Keratinocyte (primary cell): ENCODE results near the gene ALS2.

Source experiments
- EZH2 ChIP-seq: IDR thresholded peaks from one replicate; pipeline ENCODE4 v1.6.1; 2012; ENCODE audit warnings: inconsistent platforms, mild to moderate bottlenecking, low read length, moderate library complexity
- TF ChIP-seq, protein P1 (sequence below), 3 experiments: IDR thresholded peaks in 1 of 3; conservative IDR thresholded peaks in 1 of 3; optimal IDR thresholded peaks in 1 of 3; 2 replicates in 2 of 3; 3 replicates in 1 of 3; pipeline versions ENCODE3 to v1.5.1; 2011; ENCODE audit warnings: low read length in 3 of 3, mild to moderate bottlenecking in 3 of 3, moderate library complexity in 2 of 3, control low read depth in 1 of 3, inconsistent platforms in 1 of 3; ENCODE audit not compliant: insufficient read depth in 2 of 3; ENCODE audit errors: extremely low read depth in 1 of 3

DNA sequence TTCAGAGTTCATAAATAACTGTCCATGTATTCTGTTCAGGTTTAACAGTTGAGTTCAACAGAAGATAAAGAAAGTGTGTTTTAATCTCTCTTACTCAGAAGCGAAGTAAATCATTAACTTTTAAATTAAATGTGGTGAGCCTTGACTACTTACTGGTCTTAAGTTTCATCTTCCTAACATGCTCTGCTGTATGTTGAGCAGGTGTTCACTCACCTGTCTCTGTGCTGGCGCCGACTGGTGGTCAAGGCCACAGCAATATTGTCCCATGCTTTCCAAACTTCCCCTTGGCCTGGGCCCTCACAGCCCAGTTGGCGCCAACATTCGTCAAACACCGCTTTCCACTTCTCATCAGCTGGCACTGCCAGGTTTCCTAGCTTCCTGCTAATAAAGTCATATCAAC, 65.3 kb downstream of the ALS2 start:
- TF ChIP-seq, protein P1, sequence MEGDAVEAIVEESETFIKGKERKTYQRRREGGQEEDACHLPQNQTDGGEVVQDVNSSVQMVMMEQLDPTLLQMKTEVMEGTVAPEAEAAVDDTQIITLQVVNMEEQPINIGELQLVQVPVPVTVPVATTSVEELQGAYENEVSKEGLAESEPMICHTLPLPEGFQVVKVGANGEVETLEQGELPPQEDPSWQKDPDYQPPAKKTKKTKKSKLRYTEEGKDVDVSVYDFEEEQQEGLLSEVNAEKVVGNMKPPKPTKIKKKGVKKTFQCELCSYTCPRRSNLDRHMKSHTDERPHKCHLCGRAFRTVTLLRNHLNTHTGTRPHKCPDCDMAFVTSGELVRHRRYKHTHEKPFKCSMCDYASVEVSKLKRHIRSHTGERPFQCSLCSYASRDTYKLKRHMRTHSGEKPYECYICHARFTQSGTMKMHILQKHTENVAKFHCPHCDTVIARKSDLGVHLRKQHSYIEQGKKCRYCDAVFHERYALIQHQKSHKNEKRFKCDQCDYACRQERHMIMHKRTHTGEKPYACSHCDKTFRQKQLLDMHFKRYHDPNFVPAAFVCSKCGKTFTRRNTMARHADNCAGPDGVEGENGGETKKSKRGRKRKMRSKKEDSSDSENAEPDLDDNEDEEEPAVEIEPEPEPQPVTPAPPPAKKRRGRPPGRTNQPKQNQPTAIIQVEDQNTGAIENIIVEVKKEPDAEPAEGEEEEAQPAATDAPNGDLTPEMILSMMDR (optimal IDR thresholded peaks at IDR 0.05 in 1 of 3, IDR thresholded peaks at IDR 0.05 in 1 of 3, conservative IDR thresholded peaks at IDR 0.05 in 1 of 3; ENCODE audit: extremely low read depth in 1 of 3, insufficient read depth in 2 of 3, low read length in 3 of 3), result peak in 1 of 3 experiments; percentile 11
- no peak for TF ChIP-seq EZH2
